CD1c-positive myeloid dendritic cell (primary cell): Measurements from ENCODE around the gene ARMC12.
"Not testable (repeated sequence)": the region's sequence is repeated elsewhere in the genome, so short reads cannot be mapped to it uniquely, and the experiment has no call there.

Experiments used
- DNase-seq: peaks from one replicate; pipeline ENCODE4 v3.0.0-alpha.2; 2016; ENCODE audit errors: extremely low spot score

ARMC12 gene

GRCh38 chr6:35718911-35719381, 17.9 kb upstream of the ARMC12 start:
- peak; percentile 43 for DNase-seq

- DNase-seq, result no peak
Observed at GRCh38 chr6:35719404-35719829, 17.4 kb upstream of the ARMC12 start.

GRCh38 chr6:35719830-35720733, 16.8 kb upstream of the ARMC12 start:
- DNase-seq, result peak; percentile 94

- DNase-seq, result no peak
Observed at GRCh38 chr6:35722121-35722761, 14.6 kb upstream of the ARMC12 start.

GRCh38 chr6:35723587-35723986, 13.2 kb upstream of the ARMC12 start:
- no peak for DNase-seq

- DNase-seq, result no peak
Observed at GRCh38 chr6:35724059-35724458, 12.8 kb upstream of the ARMC12 start.

GRCh38 chr6:35724471-35724870, 12.4 kb upstream of the ARMC12 start:
- no peak for DNase-seq

GRCh38 chr6:35725081-35725708, 11.6 kb upstream of the ARMC12 start:
- no peak for DNase-seq

- peak; percentile 84 for DNase-seq
Observed at GRCh38 chr6:35725721-35726438, 11.0 kb upstream of the ARMC12 start.

- DNase-seq, result peak; percentile 23
Observed at GRCh38 chr6:35727231-35727934, 9.4 kb upstream of the ARMC12 start.

GRCh38 chr6:35727935-35728682, 8.7 kb upstream of the ARMC12 start:
- DNase-seq, result peak; percentile 93

- no peak for DNase-seq
Observed at GRCh38 chr6:35728683-35729678, 7.9 kb upstream of the ARMC12 start.

GRCh38 chr6:35729722-35730121, 7.1 kb upstream of the ARMC12 start:
- DNase-seq, result no peak

- DNase-seq, result no peak
Observed at GRCh38 chr6:35730745-35731413, 6.0 kb upstream of the ARMC12 start.

GRCh38 chr6:35731414-35731735, 5.5 kb upstream of the ARMC12 start:
- peak; percentile 72 for DNase-seq

GRCh38 chr6:35731736-35732532, 4.9 kb upstream of the ARMC12 start:
- peak; percentile 77 for DNase-seq

GRCh38 chr6:35733633-35734032, 3.2 kb upstream of the ARMC12 start:
- DNase-seq, result no peak

GRCh38 chr6:35734319-35734718, 2.5 kb upstream of the ARMC12 start:
- DNase-seq, result not testable (repeated sequence)
